HUDEP-2 (cell line): Measurements from ENCODE around the gene JHY.
"Not testable (repeated sequence)": the region's sequence is repeated elsewhere in the genome, so short reads cannot be mapped to it uniquely, and the experiment has no call there.

Source experiments
- DNase-seq, 76 experiments: peaks; one replicate each; lab custom pipeline; 2025; ENCODE audit not compliant: unreplicated experiment in 76 of 76; lab: John Stamatoyannopoulos, UW

Gene JHY

GRCh38 chr11:122882189-122882856 lies at the start of gene JHY:
JHY (plus strand) TSS chr11:122882759; CDS start chr11:122885850, 3,091 bp downstream.
- peak in 18 of 76 experiments; percentile 1 to 47 (median 19) for DNase-seq

- DNase-seq = no peak
Observed at GRCh38 chr11:122833846-122834464, 48.6 kb upstream of the JHY start.

GRCh38 chr11:122836916-122837315 lies 45.6 kb upstream of the JHY start:
- no peak for DNase-seq

GRCh38 chr11:122837528-122838346 lies 44.8 kb upstream of the JHY start:
- DNase-seq = no peak

- DNase-seq = no peak
Observed at GRCh38 chr11:122843281-122844141, 39.0 kb upstream of the JHY start.

GRCh38 chr11:122847466-122847865 lies 35.1 kb upstream of the JHY start:
- no peak for DNase-seq

GRCh38 chr11:122848186-122848585 lies 34.4 kb upstream of the JHY start:
- DNase-seq = no peak

GRCh38 chr11:122850076-122850631 lies 32.4 kb upstream of the JHY start:
- peak in 2 of 76 experiments; percentile 9 to 33 for DNase-seq

- no peak for DNase-seq
Observed at GRCh38 chr11:122851366-122851966, 31.1 kb upstream of the JHY start.

- peak in 1 of 76 experiments; percentile 1 for DNase-seq
Observed at GRCh38 chr11:122852074-122852795, 30.3 kb upstream of the JHY start.

GRCh38 chr11:122852796-122853160 lies 29.8 kb upstream of the JHY start:
- DNase-seq = no peak

GRCh38 chr11:122853261-122853660 lies 29.3 kb upstream of the JHY start:
- DNase-seq = no peak

GRCh38 chr11:122853971-122854446 lies 28.6 kb upstream of the JHY start:
- DNase-seq = peak in 42 of 76 experiments; percentile 2 to 75 (median 39)

GRCh38 chr11:122861631-122862030 lies 20.9 kb upstream of the JHY start:
- DNase-seq = no peak

GRCh38 chr11:122862091-122862490 lies 20.5 kb upstream of the JHY start:
- no peak for DNase-seq

- DNase-seq = not testable (repeated sequence)
Observed at GRCh38 chr11:122863154-122863553, 19.4 kb upstream of the JHY start.

GRCh38 chr11:122863704-122864326 lies 18.7 kb upstream of the JHY start:
- peak in 24 of 76 experiments; percentile 2 to 39 (median 12) for DNase-seq

GRCh38 chr11:122864386-122865115 lies 18.0 kb upstream of the JHY start:
- DNase-seq = no peak
